Mammary epithelial cell (primary cell): ENCODE results near the gene DGKZ.

Experiments used
- CTCF ChIP-seq, 2 donors: IDR thresholded peaks in 1 of 2; conservative IDR thresholded peaks in 1 of 2; 2 replicates each; pipeline ENCODE4 v1.5.1; 2011 to 2012; ENCODE audit warnings: inconsistent platforms in 2 of 2, low read length in 2 of 2, mild to moderate bottlenecking in 2 of 2, control low read depth in 1 of 2, low read depth in 1 of 2; ENCODE audit not compliant: insufficient read depth in 1 of 2; ENCODE audit errors: extremely low read depth in 1 of 2
- EZH2 ChIP-seq: IDR thresholded peaks from 2 replicates; pipeline ENCODE4 v1.6.1; 2012; ENCODE audit warnings: low read length, inconsistent platforms, borderline replicate concordance

DNA sequence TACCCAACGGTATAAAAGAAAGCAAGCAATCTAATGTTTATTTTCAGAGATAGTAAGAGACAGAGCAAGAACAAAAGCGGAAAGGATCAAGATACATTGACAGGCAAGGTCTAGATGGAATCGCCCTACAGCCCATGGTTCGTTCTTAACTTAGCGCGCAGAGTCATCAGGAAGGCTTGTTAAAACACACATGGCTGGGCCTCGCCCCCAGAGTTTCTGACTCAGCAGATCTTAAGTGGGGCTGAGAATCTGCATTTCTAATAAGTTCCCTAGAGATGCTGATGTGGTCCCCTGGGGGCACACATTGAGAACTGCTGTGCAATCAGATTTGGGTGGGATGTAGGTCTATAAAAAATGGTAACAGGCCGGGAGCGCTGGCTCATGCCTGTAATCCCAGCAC, 80.1 kb downstream of the DGKZ start:
- TF ChIP-seq CTCF (conservative IDR thresholded peaks at IDR 0.05 in 1 of 2, IDR thresholded peaks at IDR 0.05 in 1 of 2; ENCODE audit: extremely low read depth in 1 of 2, insufficient read depth in 1 of 2, low read depth in 1 of 2, low read length in 2 of 2), result no peak
- no peak for TF ChIP-seq EZH2
